ENCODE results near the gene LAMTOR4.
"Not testable (repeated sequence)": the region's sequence is repeated elsewhere in the genome, so short reads cannot be mapped to it uniquely, and the experiment has no call there.

The LAMTOR4 gene

DNA sequence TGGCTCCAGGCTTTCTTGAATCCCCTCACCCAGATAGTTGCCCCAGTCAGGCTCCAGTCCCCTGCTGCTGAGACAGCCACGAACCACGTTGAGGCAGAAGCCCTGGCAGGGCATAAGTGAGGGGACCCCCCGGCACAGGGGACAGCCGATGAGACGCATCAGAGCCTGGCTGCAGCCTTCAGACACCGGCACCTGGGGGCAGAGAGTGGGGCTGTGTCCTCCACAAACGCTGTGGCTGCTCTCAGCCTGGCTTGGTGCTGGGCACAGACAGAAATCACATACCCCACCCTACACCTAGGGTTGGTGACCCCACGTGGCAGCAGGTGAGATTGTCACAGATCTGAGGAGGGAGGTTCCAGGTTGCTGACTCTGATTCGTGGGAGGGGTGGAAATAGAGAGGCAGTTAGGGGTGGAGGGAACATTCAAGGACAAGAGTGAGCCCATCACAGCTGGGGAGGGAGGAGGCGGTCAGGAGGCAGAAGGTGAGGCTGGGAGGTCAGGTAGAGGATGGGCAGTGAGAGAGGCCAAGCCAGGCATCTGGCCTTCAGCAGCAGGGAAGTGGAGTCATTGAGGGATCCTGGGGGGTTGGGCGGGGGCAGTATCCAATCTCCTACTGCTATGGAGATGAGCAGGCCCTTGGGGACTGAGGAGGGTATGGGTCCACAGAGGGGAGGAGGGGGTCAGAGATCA is 25.2 kb downstream of the LAMTOR4 start:
- DNase-seq, result no peak

DNA sequence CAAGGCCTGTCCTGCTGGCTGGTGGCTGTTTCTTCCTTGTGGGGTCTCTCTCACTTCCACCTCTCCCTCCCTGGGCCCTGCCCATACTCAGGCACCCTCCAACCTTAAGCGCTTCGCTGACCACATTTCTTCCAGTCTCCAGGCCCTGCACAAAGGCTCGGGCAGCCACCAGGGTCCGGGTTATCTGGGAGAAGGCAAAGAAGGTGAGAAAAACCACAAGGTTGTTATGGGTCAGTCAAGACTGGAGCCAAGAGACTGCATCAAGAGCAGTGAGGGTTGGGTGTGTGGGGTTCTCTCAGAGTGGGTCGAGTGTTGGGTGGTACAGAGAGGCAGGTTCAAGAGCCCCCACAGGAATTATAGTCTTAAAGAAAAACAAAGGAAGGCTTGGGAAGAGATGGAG is 25.9 kb downstream of the LAMTOR4 start:
- DNase-seq, result no peak

- no peak for DNase-seq
Measured at GRCh38 chr7:100175296-100175935, 26.7 kb downstream of the LAMTOR4 start.

DNA sequence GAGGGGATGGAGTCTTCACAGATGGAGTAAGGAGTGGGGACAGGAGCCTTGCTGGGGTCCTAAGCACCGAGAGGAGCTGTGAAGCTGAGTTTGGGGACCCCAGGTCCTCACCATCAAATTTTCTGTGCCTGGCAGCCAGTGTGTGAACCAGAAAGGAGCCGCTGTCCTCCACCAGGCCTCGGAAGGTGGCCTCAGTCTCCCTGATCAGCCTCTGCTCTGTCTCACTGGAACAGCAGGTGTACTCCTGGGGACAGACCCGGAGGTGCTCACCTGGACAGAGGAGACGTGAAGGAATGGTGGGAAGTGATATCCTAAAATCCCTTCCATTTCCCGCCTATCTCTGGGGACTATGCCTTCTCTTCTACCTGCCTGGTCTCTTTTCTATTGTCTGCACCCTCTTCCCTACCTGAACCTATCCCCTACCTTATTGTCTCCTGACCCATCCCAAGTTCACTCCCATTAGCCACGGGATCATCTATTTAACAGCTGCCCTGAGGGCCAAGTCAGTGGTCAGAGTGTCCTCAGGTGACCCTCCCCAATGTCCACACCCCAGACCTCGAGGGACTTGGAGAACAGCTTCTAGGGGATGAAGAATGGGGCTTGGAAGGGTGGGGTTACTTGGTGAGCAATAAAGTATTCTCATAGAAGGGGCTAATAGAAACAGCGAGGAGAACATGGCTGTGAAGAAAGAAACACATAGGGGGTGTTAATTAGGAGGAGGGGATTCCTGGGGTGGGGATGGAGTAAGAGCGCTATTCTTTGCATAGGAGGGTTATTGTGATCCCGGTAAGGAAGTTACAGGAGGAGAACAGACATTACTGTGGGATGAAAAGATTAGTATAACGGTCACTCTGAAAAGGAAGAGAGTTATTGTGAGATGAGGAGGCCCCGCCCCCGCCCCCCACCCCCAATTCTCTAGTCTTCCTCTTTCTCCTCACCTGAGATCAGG is 27.7 kb downstream of the LAMTOR4 start:
- DNase-seq, result no peak

DNA sequence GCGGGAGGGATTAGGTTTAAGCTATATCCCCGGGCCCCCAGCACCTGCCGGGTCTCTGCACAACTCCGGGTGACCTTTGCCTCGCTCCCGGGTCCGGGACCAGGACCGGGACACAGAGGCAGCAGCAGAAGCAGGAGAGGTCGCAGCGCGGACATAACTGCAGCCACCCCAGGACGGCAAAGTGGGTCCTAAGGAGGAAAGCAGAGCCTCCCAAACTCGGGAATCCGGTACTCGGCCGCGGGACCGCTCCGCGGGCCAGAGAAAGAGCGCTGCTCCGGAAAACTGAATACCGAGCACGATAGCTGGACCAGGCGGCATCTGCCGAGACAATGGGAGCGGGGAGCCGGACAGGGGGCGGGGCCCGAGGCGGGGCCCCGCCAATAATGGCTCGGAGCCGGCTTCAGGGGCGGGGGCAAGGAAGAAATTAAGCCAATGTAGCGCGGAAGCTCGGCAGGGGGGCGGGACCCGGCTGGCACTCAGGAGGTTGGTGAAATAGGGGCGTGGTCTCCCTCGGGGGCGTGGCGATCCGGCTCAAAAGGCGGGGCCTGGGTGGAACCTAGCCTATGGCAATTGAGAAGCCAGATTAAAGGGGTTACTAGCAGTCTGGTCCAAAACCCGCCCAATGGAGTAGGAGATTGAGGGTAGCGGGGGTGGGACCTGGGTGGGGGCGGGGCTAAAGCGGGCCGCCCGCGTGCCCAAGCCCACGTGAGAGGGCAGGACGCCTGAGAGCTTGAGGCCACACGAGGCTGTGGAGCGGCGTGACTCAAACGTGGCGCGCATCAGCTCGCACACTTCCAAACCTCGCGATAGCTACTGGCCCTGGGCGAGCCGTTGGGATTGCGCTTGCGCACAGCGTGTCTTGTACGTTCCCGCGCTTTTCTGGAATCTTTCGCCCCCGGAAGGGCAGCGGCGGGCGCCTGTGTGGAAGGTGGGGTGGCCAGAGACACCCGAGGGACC is 28.6 kb downstream of the LAMTOR4 start, which contains the start of the genes GPC2 and STAG3:
GPC2 (minus strand) TSS at position 337 of the 957 bp plus-strand sequence; CDS start at position 155, 182 bp downstream.
STAG3 (plus strand) TSS at position 874 of the 957 bp plus-strand sequence. CDS start 2,639 bp downstream, outside the sequence.
- peak; percentile 98 to 99 for DNase-seq

- DNase-seq, result not testable (repeated sequence)
Measured at GRCh38 chr7:100180084-100180483, 31.4 kb downstream of the LAMTOR4 start.

DNA sequence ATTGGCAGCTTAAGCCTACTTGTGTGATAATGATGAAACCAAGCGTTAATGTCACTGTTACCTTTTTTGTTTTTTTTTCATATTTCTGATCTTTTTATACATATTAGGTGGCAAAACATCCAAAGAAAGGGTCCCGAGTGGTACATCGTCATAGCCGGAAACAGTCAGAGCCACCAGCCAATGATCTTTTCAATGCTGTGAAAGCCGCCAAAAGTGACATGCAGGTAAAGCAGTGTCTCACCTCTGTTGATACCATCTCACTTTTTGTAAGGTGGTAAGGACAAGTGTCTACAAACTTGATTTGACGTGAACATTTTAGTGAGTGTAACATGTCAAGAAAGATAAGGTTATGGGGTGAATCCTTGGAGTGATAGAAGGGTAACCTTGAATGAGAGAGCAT is 33.9 kb downstream of the LAMTOR4 start:
- DNase-seq, result peak; percentile 33 to 45

- DNase-seq, result not testable (repeated sequence)
Measured at GRCh38 chr7:100183090-100183489, 34.4 kb downstream of the LAMTOR4 start.

GRCh38 chr7:100185726-100186125 is 37.0 kb downstream of the LAMTOR4 start:
- no peak for DNase-seq

DNA sequence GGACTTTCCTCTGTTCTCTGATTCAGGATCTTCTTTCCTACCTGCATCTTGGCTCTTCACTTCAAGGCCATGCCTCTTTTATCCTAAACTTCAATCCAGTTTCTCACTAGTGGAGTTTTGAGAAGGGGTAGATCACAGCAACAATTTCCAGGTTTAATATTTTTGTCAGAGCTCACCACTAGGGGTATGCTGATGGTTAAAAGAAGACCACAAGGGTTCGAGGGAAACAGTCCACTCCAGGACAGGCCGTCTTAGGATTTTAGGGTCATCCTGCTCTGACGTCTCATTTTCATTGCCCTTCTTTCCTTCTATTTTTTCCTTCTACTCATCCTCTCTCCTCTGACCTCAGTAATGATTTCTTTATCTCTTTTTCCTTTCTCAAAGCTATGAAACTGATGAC is 40.3 kb downstream of the LAMTOR4 start:
- no peak for DNase-seq

DNA sequence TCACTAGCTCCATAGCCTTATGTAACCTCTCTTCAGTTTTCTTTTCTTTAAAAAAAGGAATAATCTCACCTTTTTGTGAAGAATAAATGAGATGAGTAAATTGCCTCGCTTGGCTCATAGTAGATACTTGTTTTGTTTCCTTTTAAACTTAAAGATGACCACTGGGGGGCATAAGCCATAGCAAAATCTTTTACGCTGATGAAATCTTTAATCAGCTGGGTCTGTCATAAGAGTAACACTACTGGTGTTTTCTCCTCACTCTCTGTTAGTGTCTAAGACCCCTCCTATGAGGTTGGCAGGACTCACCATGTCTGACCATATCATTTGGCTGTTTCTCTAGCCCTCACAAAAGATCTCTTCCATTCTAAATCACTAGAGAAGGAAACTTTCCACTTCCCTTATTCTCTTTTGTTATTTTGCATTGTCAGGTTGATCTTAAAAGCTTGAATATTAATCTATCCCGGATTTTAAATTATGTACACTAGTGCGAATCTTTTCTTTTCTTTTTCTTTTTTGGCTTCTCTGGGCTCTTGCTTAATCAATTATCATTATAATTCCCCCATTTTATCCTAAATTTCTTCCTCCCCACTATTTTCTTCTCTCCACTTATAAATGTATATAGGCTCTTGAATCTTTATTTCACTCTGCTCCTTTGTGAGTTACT is 41.5 kb downstream of the LAMTOR4 start:
- peak in 1 of 2 donors; percentile 70 for DNase-seq

DNA sequence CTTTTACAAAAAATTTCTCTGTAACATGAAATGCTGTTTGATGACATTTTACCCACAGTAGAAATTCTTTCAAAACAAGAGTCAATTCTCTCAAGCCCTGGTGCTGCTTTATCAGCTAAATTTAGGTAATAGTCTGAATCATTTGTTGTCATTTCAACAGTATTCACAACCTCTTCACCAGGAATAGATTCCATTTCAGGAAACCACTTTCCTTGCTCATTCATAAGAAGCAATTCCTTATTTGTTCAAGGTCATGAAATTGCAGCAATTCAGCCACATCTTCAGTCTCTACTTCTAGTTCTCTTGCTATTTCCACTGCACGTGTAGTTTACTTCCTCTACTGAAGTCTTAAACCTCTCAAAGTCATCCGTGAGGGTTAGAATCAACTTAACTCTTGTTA is 43.1 kb downstream of the LAMTOR4 start:
- DNase-seq, result no peak

- DNase-seq, result peak in 1 of 2 donors; percentile 33
Measured at GRCh38 chr7:100192281-100192862, 43.7 kb downstream of the LAMTOR4 start.

GRCh38 chr7:100192969-100193368 is 44.3 kb downstream of the LAMTOR4 start:
- DNase-seq, result no peak

- DNase-seq, result no peak
Measured at GRCh38 chr7:100195222-100195621, 46.5 kb downstream of the LAMTOR4 start.

DNA sequence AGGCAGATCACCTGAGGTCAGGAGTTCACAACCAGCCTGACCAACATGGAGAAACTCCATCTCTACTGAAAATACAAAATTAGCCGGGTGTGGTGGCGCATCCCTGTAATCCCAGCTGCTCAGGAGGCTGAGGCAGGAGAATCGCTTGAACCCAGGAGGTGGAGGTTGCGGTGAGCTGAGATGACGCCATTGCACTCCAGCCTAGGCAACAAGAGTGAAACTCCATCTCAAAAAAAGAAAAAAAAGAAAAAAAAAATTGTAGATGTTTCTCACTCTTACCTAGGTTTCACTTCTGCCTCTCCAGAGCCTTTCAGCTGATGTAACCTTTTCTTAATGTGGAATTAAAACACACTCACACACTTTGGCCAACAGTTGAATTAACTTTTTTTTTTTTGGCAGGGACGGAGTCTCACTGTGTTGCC is 47.2 kb downstream of the LAMTOR4 start:
- DNase-seq, result not testable (repeated sequence)

DNA sequence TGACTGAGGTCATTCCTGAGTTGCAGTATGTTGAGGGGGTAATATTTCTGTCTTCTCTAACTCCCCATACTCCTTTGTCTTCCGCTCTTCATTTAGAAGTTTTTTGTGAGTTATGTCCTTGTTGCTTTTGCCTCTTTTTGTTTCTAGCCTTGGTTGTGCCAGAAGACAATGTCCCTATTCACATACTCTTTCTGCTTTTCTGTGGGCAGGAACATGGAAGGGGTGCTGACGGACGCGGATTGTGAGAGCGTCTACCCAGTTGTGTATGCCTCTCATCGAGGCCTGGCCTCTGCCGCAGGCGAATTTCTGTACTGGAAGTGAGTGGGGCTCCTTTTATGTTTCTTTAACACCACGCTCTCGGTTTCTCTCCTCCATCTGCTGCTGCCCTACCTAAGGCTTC is 49.5 kb downstream of the LAMTOR4 start:
- no peak for DNase-seq

DNA sequence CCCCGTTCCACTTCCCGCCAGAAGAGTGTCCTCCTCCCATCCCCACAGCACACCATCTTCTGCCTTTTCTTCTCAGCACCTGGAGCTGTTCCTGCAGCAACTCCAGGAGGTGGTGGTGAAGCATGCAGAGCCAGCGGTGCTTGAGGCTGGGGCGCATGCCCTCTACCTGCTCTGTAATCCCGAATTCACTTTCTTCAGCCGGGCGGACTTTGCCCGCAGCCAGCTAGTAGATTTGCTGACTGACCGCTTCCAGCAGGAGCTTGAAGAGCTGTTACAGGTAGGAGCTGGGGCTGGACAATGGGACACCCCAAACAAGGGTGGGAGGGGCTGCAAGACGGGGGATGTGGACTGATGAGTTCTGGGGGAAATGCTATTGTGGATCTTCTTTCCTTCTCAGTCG is 52.0 kb downstream of the LAMTOR4 start:
- DNase-seq, result no peak
